HG02981 (cell line): ENCODE measurements around the gene NOXA1.

Experiments used
- ATAC-seq: cut with Tn5 transposase; IDR thresholded peaks from one replicate; pipeline ENCODE4 v1.9.1; 2021; ENCODE audit warnings: mild to moderate bottlenecking, moderate library complexity; ENCODE audit not compliant: unreplicated experiment

The NOXA1 gene

DNA sequence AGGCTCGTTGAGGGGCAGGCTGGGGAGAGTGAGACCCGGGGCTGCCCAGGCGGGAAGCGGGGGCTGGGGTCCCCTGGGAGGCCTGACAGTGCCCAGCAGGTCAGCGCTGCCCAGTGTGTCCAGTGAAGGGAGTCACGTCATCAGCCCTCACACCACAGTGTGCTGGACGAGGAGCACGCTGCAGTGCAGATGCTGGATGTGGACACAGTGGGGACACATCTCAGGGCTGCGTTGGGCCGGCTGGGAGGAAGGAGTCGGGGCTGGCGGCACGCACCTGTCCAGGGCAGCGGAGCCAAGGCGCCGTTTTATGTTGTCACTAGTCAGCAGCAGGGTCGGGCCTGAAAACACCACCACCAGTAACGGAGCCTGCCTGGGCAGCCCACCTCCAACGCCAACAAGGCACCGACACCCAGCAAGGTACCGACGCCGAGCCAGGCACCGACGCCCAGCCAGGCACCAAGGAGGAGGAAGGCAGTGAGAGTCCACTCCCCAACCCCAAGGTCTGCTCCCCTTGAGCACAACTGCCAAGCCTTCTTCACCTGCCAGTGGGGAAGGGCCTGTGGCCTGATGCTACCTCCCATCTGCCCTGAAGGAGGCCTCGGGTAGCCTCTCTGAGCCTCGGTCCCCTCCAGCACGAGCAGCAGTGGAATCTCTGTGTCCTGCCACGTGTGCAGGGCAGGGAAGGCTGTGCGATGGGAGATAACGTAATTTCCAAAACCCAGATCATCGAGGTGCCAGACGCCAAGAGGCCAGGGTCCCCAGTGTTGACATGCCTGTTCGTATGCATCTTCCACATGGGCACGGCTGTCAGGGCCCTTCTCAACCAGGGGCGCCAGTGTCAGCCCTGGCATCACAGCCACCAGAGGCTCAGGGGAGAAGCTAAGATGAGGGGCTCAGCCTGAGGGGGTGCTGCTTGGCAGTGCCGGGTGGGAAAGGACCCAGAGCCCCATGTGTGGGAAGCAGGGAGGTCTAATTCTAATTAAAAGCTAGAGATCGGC lies 57.8 kb downstream of the NOXA1 start:
- ATAC-seq = no peak

DNA sequence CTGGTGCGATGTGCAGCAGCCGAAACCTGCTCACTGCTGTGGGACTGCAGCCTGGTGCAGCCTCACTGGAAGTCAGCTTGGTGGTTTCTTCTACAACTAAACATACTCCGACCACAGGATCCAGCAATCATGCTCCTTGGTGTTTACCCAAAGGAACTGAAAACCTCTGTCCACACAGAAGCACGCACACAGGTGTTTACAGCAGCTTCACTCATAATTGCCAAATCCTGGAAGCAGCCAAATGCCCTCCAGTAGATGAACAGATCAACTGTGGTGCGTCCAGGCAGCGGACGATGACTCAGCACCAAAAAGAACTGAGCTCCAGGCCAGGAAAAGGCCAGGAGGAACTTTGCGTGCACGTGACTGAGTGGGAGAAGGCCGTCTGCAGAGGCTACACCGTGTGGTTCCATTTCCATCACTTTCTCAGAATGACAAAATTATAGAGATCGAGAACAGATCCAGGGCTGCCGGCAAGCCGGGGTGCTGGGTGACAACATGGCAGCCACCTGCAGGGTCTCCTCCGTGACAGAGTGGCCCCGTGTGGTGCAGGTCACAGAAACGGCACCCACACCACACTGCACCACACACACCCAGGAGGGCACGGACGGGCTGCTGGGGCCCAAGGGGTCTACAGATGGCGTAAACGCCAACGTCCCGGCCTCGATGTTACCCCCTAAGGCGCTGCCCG lies 59.0 kb downstream of the NOXA1 start:
- no peak for ATAC-seq
